Measurements from ENCODE around the gene UGT2B11.

DNA sequence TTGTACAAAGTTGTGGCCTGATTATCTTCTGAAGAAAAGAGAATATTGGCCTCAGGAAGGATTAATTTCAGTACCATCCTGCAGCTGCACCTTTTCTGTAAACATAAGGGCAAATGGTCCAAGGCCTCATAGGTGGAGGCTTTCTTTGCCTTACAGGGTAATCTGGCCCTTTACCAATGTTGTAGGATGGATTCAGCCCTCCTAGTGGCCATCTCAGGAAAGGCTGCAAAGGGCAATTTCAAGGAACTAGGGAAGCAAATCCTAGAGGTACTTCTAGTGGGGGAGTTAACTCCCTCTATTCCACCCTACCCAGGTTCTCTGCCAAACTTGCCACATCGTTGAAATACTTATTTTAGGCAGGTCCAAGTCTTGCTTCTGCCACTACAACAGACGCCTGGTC is 57.6 kb downstream of the UGT2B11 start:
- TF ChIP-seq, protein P1, sequence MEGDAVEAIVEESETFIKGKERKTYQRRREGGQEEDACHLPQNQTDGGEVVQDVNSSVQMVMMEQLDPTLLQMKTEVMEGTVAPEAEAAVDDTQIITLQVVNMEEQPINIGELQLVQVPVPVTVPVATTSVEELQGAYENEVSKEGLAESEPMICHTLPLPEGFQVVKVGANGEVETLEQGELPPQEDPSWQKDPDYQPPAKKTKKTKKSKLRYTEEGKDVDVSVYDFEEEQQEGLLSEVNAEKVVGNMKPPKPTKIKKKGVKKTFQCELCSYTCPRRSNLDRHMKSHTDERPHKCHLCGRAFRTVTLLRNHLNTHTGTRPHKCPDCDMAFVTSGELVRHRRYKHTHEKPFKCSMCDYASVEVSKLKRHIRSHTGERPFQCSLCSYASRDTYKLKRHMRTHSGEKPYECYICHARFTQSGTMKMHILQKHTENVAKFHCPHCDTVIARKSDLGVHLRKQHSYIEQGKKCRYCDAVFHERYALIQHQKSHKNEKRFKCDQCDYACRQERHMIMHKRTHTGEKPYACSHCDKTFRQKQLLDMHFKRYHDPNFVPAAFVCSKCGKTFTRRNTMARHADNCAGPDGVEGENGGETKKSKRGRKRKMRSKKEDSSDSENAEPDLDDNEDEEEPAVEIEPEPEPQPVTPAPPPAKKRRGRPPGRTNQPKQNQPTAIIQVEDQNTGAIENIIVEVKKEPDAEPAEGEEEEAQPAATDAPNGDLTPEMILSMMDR (IDR thresholded peaks at IDR 0.05) = peak in 1 of 6 experiments; percentile 4
- TF ChIP-seq POLR2AphosphoS5 (IDR thresholded peaks at IDR 0.05) (no peak), POLR2A (IDR thresholded peaks at IDR 0.05) (no peak)
